ENCODE results near the gene CDK2. TPM values are rescaled to one million over a fixed set of nuclear protein-coding genes. Genes with fewer than 3 reads are reported as not detected.

CDK2 gene
- total RNA-seq, 2 donors from 2014 or later = 60.8 to 69.8 TPM

GRCh38 chr12:55991110-55991509 lies 24.5 kb downstream of the CDK2 start:
- Mint-ChIP-seq H3K27me3 (ENCODE audit: insufficient read depth) (no peaks in the 10 kb centered on the region), H3K27ac (no peak overlapping the region), H3K4me3 (no peak overlapping the region), H3K9me3 (no peaks in the 10 kb centered on the region), H3K4me1 (no peaks in the 10 kb centered on the region), H3K36me3 (ENCODE audit: low read depth) (peaks cover 78% of the 10 kb centered on the region)
- Histone ChIP-seq H3K9me3 (ENCODE audit: control insufficient read depth, low read length) (no peaks in the 10 kb centered on the region), H3K36me3 (ENCODE audit: control insufficient read depth, insufficient read depth, low read length) (peaks cover 83% of the 10 kb centered on the region), H3K9ac (ENCODE audit: extremely low read depth, low read length, poor library complexity, severe bottlenecking) (no peak overlapping the region), H3K27ac (ENCODE audit: low read depth, low read length) (no peak overlapping the region), H3K27me3 (ENCODE audit: control insufficient read depth, insufficient read depth, low read length, poor library complexity, severe bottlenecking) (no peaks in the 10 kb centered on the region), H3K4me3 (ENCODE audit: low read length) (no peak overlapping the region), H3K4me1 (ENCODE audit: control insufficient read depth, insufficient read depth, low read length) (no peaks in the 10 kb centered on the region)
- WGBS, 2 experiments (ENCODE audit: insufficient coverage in 1 of 2, insufficient read length in 1 of 2) = 91 to 98% methylated on average over 3 of the region's 3 CpGs
- TF ChIP-seq CTCF (conservative IDR thresholded peaks at IDR 0.05) = no peak
- DNase-seq = no peak

GRCh38 chr12:55993230-55993853 lies 26.7 kb downstream of the CDK2 start:
- Histone ChIP-seq H3K9ac (ENCODE audit: extremely low read depth, low read length, poor library complexity, severe bottlenecking) (no peak overlapping the region), H3K36me3 (ENCODE audit: control insufficient read depth, insufficient read depth, low read length) (peaks cover 70% of the 10 kb centered on the region), H3K4me3 (ENCODE audit: low read length) (no peak overlapping the region), H3K27me3 (ENCODE audit: control insufficient read depth, insufficient read depth, low read length, poor library complexity, severe bottlenecking) (no peaks in the 10 kb centered on the region), H3K27ac (ENCODE audit: low read depth, low read length) (no peak overlapping the region), H3K4me1 (ENCODE audit: control insufficient read depth, insufficient read depth, low read length) (no peaks in the 10 kb centered on the region), H3K9me3 (ENCODE audit: control insufficient read depth, low read length) (peaks cover 2% of the 10 kb centered on the region)
- Mint-ChIP-seq H3K36me3 (ENCODE audit: low read depth) (peaks cover 63% of the 10 kb centered on the region), H3K27ac (no peak overlapping the region), H3K4me3 (no peak overlapping the region), H3K27me3 (ENCODE audit: insufficient read depth) (no peaks in the 10 kb centered on the region), H3K9me3 (no peaks in the 10 kb centered on the region), H3K4me1 (peaks cover 6% of the 10 kb centered on the region)
- no peak for DNase-seq
- WGBS, 2 experiments (ENCODE audit: insufficient coverage in 1 of 2, insufficient read length in 1 of 2) = 87 to 97% methylated on average over 2 to 4 of the region's 4 CpGs
- no peak for TF ChIP-seq CTCF (conservative IDR thresholded peaks at IDR 0.05)

GRCh38 chr12:55995366-55995765 lies 28.7 kb downstream of the CDK2 start:
- no peak overlapping the region for H3K9ac ChIP-seq (ENCODE audit: extremely low read depth, low read length, poor library complexity, severe bottlenecking)
- no peak for DNase-seq
- H3K27ac ChIP-seq (ENCODE audit: low read depth, low read length) = no peak overlapping the region
- no peaks in the 10 kb centered on the region for H3K4me1 ChIP-seq (ENCODE audit: control insufficient read depth, insufficient read depth, low read length)
- WGBS, 2 experiments (ENCODE audit: insufficient coverage in 1 of 2, insufficient read length in 1 of 2) = 81 to 89% methylated on average over 3 to 8 of the region's 8 CpGs
- no peak overlapping the region for H3K27ac Mint-ChIP-seq
- H3K9me3 Mint-ChIP-seq = peaks cover 10% of the 10 kb centered on the region
- H3K4me3 Mint-ChIP-seq = no peak overlapping the region
- no peak overlapping the region for H3K4me3 ChIP-seq (ENCODE audit: low read length)
- H3K27me3 ChIP-seq (ENCODE audit: control insufficient read depth, insufficient read depth, low read length, poor library complexity, severe bottlenecking) = no peaks in the 10 kb centered on the region
- peaks cover 11% of the 10 kb centered on the region for H3K4me1 Mint-ChIP-seq
- TF ChIP-seq CTCF (conservative IDR thresholded peaks at IDR 0.05) = no peak
- peaks cover 56% of the 10 kb centered on the region for H3K36me3 Mint-ChIP-seq (ENCODE audit: low read depth)
- H3K27me3 Mint-ChIP-seq (ENCODE audit: insufficient read depth) = no peaks in the 10 kb centered on the region
- H3K36me3 ChIP-seq (ENCODE audit: control insufficient read depth, insufficient read depth, low read length) = peaks cover 50% of the 10 kb centered on the region
- H3K9me3 ChIP-seq (ENCODE audit: control insufficient read depth, low read length) = peaks cover 14% of the 10 kb centered on the region

All from endodermal cell (in vitro differentiated cells).